ENCODE measurements around the gene TSC22D4.
A peak's percentile ranks its signal among the peaks of the same experiment; 100 is the strongest.
"Not testable (repeated sequence)": the region's sequence is repeated elsewhere in the genome, so short reads cannot be mapped to it uniquely, and the experiment has no call there.

Gene TSC22D4

GRCh38 chr7:100478958-100479660, at the start of gene TSC22D4:
Gene TSC22D4, minus strand, starts transcription at chr7:100479214. Its CDS starts 1,176 bp downstream, at chr7:100478038.
- DNase-seq: peak; percentile 96

DNA sequence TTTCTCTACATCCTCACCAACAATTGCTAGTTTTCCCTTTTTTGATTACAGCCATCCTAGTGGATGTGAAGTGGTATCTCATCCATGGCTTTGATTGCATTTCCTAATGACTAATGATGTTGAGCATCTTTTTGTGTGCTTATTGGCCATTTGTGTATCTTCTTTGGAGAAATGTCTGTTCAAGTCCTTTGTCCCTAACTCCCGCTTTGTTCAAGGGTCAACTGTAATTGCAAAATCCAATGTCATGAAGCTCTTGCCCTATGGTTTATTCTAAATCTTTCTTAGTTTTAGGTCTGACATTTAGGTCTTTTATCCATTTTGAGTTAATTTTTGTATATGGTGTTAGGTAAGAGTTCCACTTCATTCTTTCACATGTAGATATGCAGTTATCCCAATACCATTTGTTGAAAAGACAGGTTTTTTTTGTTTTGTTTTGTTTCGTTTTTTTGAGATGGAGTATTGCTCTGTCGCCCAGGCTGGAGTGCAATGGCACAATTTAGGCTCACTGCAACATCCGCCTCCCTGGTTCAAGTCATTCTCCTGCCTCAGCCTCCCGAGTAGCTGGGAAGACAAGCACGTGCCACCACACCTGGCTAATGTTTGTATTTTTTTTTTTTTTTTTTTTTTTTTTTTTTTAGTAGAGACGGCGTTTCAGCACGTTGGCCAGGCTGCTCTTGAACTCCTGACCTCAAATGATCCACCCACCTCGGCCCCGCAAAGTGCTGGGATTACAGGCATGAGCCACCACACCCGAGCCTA, 49.3 kb upstream of the TSC22D4 start:
- not testable (repeated sequence) for DNase-seq

DNA sequence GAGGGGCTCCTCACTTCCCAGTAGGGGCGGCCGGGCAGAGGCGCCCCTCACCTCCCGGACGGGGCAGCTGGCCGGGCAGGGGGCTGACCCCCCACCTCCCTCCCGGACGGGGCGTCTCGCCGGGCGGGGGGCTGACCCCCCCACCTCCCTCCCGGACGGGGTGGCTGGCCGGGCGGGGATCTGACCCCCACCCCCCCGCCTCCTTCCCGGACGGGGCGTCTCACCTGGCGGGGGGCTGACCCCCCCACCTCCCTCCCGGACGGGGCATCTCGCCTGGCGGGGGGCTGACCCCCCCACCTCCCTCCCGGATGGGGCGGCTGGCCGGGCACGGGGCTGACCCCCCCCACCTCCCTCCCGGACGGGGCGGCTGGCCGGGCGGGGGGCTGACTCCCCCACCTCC, 44.2 kb upstream of the TSC22D4 start:
- not testable (repeated sequence) for DNase-seq

DNA sequence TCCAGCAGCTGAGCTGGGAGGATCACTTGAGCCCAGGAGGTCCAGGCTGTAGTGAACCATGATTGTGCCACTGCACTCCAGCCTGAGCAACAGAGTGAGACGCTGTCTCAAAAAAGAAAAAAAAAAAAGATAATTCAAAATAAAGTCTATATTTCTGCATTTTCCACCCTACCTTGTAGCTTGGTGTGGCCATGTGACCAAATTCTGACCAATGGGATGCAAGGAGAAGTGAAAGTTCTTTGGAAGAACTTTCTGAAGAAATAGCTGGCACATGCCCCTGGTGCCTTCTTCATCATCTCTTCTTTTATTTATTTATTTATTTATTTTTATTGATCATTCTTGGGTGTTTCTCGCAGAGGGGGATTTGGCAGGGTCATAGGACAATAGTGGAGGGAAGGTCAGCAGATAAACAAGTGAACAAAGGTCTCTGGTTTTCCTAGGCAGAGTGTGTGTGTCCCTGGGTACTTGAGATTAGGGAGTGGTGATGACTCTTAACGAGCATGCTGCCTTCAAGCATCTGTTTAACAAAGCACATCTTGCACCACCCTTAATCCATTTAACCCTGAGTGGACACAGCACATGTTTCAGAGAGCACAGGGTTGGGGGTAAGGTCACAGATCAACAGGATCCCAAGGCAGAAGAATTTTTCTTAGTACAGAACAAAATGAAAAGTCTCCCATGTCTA, 43.0 kb upstream of the TSC22D4 start:
- not testable (repeated sequence) for DNase-seq

- DNase-seq: peak; percentile 34
Measured at GRCh38 chr7:100521076-100521475, 42.1 kb upstream of the TSC22D4 start.

DNA sequence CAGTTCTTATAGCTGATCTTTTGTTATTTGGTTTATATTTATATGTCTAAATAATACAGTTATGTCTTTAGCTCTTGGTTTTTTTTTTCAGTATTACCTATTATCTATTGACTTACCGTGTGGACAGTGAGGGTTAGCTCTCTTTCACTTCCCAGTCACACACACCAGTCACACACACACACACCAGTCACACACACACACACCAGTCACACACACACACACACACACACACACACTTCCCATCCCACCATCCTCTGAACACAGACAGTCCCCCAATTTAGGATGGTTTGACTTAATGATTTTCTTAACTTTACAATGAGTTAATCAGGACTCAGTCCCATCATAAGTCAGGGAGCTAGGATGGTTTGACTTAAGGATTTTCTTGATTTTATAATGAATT, 41.1 kb upstream of the TSC22D4 start:
- DNase-seq: no peak

DNA sequence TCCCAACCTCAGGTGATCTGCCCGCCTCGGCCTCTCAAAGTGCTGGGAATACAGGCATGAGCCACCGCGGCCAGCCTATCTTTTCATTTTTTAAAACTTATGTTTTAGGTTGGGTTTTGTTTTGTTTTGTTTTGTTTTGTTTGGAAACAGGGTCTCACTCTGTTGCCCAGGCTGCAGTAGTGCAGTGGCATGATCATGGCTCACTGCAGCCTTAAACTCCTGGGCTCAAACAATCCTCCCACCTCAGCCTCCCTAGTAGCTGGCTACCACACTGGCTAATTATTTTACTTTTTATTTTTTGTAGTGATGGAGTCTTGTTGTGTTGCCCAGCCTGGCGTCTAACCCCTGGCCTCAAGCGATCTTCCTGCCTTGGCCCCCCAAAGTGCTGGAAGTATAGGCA, 40.6 kb upstream of the TSC22D4 start:
- DNase-seq: no peak

- DNase-seq: no peak
Measured at GRCh38 chr7:100517305-100517704, 38.3 kb upstream of the TSC22D4 start.

DNA sequence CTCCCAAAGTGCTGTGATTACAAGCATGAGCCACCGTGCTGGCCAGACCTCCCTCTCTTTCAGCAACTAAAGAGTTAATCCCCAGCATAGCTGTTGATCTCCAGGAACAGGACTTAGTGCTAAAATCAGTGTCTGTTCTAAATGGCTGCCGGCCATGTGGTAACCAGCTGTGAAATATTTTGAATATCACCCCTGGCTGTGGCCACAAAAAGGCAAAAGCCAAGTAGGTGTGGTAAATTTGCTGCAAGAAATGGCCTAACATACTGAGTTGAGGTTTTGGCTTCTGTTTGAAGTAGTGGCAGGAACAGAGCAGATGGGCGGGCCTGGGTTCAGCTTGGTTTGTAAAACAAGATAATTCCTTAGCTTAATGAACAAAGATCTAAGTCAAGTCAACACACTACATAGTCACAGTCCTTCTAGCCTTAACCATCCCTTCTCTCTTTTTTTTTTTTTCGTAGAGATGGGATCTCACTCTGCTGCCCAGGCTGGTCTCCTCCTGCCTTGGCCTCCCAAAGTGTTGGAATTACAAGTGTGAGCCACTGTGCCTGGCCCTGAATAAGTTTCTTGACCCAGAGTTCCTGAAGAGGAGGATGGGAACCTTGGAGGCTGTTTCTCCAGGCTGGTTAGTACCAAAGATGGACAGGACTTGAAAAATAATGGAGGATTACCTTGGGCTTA, 37.3 kb upstream of the TSC22D4 start:
- DNase-seq: no peak

- DNase-seq: no peak
Measured at GRCh38 chr7:100515072-100515532, 36.1 kb upstream of the TSC22D4 start.

- DNase-seq: no peak
Measured at GRCh38 chr7:100513212-100513810, 34.3 kb upstream of the TSC22D4 start.

- no peak for DNase-seq
Measured at GRCh38 chr7:100510437-100511239, 31.6 kb upstream of the TSC22D4 start.

DNA sequence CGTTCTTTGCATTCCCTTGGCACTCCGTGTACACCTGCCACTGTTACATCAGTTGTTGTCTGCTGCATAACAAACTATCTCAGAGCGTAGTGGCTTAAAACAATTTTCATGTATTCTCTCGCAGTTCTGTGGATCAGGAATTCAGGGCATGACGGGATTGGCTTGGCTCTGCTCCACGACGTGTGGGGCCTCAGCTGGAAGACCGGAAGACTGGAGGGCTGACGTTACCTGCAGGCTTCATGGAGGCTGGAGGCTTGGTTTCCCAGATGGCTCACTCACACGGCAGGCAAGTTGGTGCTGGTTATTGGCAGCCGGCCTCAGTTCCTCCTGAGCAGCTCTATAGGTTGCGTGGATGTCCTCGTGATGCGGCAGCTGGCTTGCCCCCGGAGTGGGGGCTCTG, 30.2 kb upstream of the TSC22D4 start:
- no peak for DNase-seq

DNA sequence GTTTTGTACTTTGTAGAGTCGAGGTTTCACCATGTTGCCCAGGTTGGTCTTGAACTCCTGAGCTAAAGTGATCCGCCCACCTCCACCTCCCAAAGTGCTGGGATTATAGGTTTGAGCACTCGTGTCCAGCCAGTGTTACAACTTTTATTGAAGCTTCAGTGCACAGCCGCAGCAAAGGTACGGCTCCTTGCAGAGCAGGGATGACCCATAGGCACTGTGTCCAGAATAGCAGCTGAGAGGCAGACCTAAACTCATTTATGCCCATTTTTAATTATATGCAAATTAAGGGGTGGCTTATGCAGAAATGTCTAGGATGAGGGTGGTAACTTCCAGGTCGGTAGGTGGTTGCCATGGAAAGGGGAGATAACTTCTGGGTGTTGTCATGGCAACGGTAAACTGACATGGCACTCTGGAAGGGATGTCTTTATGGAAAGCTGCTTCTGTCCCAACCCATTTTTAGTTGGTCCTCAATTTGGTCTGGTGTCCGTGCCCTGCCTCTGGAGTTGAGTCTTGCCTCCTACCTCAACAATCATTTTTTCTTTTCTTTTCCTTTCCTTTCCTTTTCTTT, 27.4 kb upstream of the TSC22D4 start:
- DNase-seq: peak; percentile 21

GRCh38 chr7:100504887-100505611, 26.0 kb upstream of the TSC22D4 start:
- DNase-seq: no peak

DNA sequence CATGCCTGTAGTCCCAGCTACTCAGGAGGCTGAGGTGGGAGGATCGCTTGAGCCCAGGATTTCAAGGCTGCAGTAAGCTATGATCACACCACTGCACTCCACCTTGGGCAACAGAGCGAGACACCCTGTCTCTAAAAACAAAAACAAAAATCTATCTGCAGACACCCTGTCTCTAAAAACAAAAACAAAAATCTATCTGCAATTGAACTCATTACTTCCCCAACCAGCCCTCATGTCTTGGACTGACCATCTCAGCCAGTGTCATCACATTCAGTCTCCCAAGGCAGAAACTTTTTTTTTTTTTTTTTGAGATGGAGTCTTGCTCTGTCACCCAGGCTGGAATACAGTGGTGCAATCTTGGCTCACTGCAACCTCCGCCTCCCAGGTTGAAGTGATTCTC, 25.0 kb upstream of the TSC22D4 start:
- not testable (repeated sequence) for DNase-seq

DNA sequence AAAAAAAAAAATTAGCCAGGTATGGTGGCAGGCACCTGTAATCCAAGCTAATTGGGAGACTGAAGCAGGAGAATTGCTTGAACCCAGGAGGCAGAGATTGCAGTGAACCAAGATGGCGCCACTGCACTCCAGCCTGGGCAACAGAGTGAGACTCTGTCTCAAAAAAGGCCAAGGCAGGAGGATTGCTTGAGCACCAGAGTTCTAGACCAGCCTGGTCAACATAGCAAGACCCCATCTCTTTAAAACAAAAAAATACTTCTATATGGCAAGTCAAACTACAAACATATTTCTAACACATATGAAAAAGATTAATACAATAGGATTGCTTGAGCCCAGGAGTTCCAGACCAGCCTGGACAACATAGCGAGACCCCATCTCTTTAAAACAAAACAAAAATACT, 21.7 kb upstream of the TSC22D4 start:
- not testable (repeated sequence) for DNase-seq

GRCh38 chr7:100496509-100496908, 17.5 kb upstream of the TSC22D4 start:
- no peak for DNase-seq

- DNase-seq: peak; percentile 18
Measured at GRCh38 chr7:100493476-100494264, 14.7 kb upstream of the TSC22D4 start.

Measured in NCI-H146 (cell line).